Stimulated activated CD4-positive, alpha-beta T cell treated with anti-CD3 and anti-CD28 coated beads, Interleukin-2, amount 100 ng/mL, for 4 hours (primary cell): Measurements from ENCODE around the gene POLR2H.

Experiments used
- DNase-seq: peaks from one replicate; pipeline ENCODE4 v3.0.0-alpha.2; 2020; ENCODE audit warnings: low read depth

Gene POLR2H

DNA sequence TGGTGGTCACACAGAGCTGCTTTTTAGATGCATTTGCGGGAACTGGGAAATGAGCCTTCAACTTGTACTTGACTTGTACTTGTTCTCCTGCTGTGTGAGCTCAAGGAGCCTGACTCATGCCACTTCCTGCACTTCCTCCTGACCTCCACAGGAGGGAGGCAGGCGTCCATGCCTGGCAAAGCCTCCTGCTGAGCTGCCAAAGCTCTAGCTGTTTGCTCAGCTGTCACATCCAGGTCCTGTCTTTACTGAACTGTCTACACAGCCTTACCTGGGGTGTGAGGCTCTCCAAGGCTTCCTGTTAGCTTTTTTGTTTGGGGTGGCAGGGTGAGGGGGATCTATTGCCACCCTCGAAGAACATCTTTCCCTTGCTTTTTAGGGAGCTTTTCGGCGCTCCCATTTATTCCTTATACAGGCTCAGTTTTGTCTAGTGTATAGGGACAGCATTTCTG, 10.1 kb downstream of the POLR2H start:
- peak; percentile 63 for DNase-seq

DNA sequence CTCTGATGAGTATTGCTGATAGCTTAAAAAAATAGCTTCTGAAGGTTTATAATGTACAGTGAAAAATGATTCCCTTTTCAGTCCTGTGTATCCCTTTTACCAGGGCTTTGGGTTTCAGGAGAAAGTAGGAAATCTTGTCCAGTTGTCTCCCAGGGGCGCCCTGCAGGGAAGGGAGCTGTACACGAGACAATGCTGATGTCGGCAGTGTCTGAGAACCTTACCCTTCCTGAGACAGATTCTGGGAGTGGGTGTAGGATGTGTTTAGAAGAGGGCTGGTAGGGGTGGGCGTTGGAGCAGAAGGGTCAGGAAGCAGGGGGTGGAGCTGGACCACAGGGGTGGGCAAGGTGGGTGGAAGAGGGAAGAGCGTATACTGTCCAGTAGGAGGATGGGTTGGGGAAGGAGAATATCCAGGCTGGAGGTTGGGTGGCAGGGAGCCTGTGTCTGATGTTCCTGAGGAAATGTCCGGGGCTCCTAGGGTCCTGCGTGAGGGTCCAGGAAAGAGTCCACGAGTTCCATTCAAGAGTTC, 10.8 kb downstream of the POLR2H start:
- no peak for DNase-seq

DNA sequence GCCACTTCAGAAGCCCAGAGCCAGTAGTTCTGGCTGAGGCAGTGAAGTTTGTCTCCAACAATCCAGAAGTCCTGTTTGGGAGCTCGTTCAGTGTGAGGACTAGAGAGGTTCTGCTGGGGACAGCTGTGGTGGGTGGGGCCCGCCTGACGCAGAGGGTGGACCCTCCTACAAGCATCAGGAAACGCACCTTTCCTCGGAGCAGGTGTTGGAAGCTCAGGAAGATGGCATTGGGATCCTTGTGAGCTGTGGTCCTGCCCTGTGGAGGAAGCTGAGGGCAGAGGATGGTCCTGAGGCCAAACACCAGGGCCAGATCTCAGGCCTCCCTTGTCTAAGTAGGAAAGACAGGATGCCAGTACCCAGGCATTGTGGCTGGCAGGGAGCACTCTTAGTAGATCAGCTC, 11.4 kb downstream of the POLR2H start:
- DNase-seq: no peak

DNA sequence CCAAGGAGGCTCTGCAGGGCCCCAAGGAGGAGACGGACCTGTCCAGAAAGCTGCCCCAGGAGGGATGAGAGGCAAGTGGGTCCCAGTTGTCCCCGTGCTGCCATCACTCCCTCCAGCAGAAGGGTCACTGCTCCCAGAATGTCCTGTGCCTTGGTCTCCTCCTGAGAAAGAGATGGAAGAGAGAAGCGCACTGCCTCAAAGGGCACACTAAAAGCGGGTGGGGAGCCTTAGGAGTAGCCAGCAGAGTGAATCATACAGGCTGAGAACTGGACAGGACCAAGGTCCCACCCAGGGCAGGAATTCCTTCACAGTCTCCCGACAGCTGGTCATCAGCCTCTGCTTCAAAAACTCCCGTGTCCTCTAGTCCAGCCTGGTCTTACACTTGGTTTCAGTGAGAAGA, 11.9 kb downstream of the POLR2H start:
- no peak for DNase-seq

DNA sequence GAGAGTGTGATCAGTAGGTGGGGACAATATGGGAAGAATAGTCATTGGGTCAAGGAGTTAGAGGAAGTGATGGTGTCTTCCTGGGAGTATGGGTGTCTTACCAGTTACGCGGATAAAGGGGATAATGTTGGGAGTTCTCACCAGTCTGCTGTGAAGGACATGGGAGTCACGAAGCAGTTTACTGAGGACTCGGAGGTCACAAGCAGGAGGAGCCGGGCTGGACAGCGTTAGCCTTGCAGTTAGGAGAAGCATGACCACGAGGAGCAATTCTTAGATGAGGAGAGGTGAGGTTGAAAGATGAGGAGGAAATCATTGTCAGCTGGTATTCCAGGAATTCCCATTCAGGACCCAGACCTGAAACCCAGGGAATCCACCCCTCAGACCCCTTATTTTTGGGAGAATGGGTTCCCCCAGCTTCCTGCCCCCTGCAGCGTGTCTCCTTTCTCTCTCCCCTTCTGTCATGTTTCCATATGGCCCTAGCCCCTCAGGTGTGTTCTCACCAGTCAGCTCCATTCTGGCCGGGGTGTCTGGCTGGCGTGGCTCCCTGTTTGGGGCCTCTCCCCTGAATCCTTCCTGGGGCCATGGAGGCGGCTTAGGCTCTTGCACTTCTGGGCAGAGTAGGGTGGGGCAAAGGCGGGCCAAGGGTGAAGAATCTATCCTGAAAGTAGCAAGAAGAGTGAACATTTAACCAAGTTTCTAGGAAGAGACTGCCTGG, 14.4 kb downstream of the POLR2H start:
- no peak for DNase-seq

DNA sequence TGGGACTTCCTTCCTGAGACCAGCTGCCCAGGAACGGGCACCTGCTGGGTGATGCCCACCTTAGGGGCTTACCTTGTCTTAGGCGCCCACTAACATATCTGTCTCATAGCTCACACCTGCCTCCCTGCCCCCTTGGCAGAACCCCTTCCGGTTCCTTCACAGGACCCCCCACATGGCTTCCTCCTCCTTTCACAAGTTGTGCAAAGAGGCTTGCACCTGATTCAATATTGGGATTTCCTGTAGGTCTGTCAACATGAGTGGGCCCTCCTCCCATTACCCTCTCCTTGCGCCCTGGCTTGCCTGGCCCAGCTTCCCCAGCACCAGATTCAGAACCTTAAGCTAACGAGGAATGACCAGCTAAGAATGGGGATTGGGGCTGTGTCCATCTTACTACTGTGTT, 15.9 kb downstream of the POLR2H start:
- DNase-seq: no peak

DNA sequence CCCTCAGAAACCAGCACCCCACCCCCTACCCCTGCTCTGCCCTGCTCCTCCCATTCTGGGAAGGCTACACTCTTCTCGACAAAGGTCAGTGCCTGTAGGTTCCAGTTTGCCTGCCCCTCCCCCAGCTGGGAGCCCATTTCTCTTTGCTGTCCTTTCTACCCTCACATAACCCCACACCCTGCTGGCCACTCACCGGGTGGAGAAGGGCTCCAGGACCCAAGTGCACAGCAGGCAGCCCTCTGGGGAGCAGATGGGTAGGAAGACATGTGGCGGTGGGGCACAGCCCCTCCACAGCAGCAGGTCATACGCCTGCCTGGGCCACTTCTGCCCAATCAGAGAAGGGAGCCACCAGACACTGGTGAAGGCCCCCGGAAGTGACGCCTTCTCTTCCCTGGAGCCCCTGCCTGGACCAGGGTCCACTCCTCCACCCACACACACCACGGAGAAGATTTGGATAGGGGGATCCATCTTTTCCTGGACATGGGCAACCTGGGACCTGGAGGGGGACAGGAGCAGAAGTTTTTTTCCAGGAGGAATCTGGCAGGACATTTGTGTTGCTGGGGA, 16.5 kb downstream of the POLR2H start, which contains the start of gene THPO:
Gene THPO (minus strand): TSS at position 326 of the 564 bp plus-strand sequence. CDS start 1,948 bp downstream, outside the sequence.
- no peak for DNase-seq

DNA sequence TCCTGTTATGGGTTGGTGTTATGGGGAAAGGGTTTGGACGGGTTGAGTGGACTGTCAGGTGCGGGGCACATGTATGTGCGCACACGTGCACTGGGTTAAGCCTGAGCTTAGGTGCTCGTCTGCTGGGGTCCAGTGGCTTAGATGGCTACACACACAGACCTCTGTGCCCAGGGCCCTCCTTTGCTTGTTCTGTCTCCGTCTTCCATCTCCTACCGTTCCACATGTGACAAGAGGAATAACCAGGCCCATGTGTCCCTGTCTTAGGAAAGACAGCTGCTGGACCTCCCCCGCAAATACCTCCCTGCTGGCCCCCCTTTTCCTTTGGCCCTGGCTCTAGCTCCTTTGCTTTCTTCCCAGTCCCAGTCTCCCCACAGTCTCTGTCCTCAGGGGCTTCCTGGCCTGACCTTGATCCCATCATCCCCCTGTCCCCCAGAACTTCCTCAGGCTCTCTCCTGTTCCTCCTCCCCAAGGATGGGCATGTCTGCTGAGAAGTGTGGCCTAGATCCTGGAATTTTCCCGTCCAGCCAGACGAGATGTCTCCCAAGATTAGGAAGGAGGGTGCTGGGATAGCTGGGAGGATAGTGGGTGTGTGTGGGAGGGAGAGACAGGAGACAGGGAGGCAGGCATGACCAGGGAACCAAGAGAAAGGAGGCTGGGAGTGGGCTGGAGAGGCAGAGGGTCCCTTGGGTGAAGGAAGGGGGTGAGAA, 17.3 kb downstream of the POLR2H start:
- no peak for DNase-seq

DNA sequence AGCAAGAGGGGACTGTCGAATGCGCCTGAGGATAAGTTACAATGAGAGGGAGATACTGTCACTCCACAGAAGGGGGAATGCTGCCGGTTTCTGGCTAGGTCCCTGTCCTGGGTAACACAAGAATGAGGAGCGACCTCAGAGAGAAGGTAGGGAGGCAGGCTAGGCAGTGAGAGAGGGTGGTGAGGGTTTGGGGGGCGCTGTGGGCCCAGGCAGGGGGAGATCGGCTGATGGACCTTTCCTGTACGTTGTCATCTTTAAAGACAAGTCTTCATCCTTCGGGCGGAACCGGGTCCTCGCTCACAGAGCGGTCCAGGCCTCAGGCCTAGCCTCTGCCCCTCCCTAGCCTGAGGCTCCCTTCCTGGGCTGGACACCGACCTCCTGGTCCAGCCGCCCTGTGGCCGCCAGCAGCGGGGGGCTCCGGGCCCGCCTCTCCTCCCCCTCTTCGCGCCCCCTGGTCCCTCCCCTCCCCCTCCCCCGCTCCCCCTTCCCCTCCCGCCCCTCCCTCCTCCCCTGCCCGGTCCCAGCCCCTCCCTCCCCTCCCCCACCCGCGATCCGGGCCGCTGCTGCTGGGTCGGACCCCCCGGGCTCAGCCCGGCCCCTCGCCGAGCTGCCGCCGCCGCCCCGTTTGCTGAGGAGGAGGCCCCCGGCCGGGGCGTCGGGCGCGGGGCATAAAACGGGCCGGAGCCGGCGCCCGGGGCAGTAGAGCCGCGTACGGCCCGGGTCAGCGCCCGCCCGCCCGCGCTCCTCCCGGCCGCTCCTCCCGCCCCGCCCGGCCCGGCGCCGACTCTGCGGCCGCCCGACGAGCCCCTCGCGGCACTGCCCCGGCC, 18.1 kb downstream of the POLR2H start, which contains the start of gene CHRD:
Gene CHRD (plus strand): TSS at position 697 of the 827 bp plus-strand sequence. CDS start 265 bp downstream, outside the sequence.
- DNase-seq: no peak

DNA sequence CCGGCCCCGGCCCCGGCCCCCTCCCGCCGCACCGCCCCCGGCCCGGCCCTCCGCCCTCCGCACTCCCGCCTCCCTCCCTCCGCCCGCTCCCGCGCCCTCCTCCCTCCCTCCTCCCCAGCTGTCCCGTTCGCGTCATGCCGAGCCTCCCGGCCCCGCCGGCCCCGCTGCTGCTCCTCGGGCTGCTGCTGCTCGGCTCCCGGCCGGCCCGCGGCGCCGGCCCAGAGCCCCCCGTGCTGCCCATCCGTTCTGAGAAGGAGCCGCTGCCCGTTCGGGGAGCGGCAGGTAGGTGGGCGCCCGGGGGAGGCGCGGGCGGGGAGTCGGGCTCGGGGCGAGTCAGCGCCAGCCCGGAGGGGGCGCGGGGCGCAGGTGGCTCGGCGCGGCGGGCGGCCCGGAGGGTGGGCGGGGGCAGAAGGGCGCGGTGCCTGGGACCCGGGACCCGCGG, 18.7 kb downstream of the POLR2H start:
- DNase-seq: no peak

DNA sequence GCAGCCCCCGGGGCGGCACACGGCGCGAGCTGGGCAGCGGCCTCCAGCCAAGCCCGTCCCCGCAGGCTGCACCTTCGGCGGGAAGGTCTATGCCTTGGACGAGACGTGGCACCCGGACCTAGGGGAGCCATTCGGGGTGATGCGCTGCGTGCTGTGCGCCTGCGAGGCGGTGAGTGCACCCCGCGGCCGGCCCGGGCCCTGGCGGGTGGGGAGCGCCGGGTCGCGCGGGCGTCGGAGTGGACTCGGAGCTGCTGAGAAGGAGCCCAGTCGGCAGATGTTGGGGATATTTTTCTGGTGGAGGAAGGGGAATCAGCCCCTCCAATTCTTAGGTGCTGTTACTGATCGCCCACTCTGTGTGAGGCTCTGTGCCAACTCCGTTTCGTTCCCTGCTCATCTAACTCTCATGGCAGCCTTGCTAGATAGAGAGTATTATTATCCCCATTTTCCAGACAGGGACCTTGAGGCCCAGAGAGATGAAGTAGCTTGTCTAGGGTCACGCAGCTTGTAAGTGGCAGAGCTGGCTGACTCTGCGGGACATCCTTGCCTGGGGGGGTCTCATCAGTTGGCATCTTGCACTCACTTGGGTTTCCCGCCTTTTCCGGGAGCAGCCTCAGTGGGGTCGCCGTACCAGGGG, 19.2 kb downstream of the POLR2H start:
- DNase-seq: no peak

DNA sequence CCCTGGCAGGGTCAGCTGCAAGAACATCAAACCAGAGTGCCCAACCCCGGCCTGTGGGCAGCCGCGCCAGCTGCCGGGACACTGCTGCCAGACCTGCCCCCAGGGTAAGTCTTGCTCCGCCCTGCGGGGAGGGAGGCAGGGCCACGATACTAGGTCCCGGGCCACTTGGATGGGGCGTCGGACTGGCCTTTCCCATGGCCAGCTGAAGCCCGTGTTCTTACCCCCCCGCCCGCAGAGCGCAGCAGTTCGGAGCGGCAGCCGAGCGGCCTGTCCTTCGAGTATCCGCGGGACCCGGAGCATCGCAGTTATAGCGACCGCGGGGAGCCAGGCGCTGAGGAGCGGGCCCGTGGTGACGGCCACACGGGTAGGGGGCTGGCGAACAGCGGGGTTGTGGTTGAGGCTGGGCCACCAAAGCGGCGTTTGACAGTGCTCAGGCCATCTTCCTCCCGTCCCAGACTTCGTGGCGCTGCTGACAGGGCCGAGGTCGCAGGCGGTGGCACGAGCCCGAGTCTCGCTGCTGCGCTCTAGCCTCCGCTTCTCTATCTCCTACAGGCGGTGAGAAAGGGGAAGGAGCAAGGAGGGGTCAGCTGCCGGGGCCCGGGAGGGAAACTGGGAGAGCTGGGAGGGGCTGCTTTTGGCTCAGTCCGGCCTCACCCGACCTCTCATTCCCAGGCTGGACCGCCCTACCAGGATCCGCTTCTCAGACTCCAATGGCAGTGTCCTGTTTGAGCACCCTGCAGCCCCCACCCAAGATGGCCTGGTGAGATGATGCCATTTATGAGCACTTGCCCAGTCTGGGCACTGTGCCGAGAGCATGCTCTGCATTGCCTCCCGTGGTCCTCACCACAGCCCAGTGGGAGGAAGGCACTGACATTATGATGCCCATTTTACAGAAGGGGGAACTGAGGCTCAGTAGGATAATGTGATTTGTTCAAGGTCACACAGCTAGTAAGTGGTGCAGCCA, 20.0 kb downstream of the POLR2H start:
- no peak for DNase-seq

DNA sequence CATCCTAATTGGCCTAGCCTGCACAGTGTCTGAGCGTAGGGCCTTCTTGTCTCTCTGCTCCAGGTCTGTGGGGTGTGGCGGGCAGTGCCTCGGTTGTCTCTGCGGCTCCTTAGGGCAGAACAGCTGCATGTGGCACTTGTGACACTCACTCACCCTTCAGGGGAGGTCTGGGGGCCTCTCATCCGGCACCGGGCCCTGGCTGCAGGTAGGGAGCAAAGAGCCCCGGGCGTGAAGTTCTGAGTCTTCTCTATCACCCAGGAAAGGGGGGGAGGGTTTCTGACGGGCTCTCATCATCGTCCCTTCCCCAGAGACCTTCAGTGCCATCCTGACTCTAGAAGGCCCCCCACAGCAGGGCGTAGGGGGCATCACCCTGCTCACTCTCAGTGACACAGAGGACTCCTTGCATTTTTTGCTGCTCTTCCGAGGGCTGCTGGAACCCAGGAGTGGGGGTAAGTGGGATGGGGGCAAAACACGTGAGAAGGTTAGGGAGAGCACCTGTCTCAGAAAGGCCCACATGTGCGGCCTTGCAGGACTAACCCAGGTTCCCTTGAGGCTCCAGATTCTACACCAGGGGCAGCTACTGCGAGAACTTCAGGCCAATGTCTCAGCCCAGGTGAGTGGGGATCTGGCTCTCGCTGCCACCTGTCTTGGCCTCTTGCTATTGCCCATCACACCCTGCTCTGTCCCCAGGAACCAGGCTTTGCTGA, 21.0 kb downstream of the POLR2H start:
- DNase-seq: no peak

DNA sequence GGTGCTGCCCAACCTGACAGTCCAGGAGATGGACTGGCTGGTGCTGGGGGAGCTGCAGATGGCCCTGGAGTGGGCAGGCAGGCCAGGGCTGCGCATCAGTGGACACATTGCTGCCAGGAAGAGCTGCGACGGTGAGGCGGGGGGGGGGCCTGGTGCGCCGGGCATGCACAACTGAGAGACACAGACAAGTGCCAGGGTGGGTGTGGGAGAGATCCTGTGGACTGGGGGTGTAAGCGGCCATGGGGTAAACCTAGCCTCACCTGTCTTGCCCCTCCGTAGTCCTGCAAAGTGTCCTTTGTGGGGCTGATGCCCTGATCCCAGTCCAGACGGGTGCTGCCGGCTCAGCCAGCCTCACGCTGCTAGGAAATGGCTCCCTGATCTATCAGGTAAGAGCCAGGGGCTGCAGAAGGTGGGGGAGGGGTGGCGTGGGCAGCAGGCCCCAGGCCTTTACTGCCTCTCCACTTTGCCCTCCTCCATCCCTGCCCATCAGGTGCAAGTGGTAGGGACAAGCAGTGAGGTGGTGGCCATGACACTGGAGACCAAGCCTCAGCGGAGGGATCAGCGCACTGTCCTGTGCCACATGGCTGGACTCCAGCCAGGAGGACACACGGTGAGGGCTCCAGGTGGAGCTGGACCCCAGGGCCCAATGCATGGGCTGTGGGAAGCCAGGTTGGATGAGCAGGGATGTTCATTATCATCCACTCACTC, 21.7 kb downstream of the POLR2H start:
- DNase-seq: no peak

DNA sequence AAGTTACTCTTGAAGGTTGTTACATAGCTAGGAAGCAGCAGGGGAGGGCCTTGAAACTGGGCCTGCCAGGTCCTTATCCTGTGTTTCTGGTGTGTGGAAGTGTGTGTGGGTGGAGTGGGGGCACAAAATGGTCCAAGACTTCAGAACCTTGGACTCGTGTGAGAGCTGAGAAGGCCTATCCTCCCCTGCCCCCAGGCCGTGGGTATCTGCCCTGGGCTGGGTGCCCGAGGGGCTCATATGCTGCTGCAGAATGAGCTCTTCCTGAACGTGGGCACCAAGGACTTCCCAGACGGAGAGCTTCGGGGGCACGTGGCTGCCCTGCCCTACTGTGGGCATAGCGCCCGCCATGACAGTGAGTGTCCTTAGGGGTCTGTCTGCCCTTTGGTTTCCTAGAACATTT, 22.8 kb downstream of the POLR2H start:
- DNase-seq: no peak

DNA sequence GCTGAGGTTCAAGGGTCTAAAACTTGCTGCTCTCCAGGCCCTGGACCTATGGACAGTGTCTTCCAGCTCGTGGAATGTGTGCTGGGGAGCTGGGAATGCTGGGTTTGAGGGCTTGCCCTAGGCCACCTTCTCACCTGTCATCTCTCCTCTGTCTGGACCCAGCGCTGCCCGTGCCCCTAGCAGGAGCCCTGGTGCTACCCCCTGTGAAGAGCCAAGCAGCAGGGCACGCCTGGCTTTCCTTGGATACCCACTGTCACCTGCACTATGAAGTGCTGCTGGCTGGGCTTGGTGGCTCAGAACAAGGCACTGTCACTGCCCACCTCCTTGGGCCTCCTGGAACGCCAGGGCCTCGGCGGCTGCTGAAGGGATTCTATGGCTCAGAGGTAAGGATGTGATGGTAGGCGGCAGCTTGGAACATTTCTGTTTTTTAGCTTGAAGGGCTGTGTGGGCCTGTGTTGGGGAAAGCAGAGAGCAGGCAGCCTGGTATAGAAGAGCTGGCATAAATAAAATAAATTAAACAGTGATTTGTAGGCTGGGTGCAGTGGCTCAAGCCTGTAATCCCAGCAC, 23.4 kb downstream of the POLR2H start:
- no peak for DNase-seq

DNA sequence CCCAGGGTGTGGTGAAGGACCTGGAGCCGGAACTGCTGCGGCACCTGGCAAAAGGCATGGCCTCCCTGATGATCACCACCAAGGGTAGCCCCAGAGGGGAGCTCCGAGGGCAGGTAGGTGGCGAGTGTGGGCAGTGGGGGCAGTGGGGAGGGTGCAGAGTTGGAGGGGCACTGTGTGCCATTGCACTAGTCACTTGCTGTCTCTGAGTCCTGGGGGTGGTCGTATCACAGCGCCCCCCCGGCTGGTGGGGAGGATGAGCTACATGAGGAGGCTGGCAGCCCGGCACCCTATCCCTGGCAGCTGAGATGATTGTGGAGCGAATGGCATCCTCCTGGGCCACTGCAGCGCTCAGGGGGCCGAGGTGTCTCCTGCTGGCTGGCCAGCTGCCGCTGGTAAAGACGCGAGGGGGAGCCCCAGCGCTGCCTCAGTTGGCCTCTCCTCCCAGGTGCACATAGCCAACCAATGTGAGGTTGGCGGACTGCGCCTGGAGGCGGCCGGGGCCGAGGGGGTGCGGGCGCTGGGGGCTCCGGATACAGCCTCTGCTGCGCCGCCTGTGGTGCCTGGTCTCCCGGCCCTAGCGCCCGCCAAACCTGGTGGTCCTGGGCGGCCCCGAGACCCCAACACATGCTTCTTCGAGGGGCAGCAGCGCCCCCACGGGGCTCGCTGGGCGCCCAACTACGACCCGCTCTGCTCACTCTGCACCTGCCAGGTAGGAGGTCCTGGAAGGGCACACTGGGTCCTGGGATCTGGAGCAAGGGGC, 24.7 kb downstream of the POLR2H start:
- no peak for DNase-seq
